ENCODE results near the gene LMCD1. TPM values are rescaled to one million over a fixed set of nuclear protein-coding genes. Genes with fewer than 3 reads are reported as not detected.
"Not testable (repeated sequence)": the region's sequence is repeated elsewhere in the genome, so short reads cannot be mapped to it uniquely, and the experiment has no call there.

Gene LMCD1
- total and polyA plus RNA-seq, 7 donors = 6.5 to 49.3 (median 16.2) TPM

DNA sequence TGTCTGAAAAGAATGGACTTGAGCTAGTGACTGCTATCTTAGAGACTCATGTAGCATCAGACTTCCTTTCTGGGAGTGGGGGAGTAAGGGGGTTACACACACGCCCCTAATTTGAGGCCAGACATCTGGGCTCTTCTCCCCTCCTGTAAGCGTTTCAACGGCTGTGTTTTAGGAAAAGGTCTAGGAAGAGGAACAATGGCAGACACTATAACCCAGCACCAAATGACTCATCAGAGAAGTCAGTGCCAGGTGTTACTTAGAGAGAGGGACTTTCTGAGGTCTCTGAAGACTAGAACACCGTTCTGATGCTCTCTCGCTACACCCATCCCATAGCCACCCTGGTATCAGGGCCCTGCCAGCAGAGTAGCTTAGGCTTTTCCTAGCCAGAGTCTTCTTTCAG, 77.5 kb downstream of the LMCD1 start:
- Histone ChIP-seq H3K4me3 (no peak overlapping the region), H3K4me1 (no peaks in the 10 kb centered on the region), H3K9me3 (no peaks in the 10 kb centered on the region), H3K27ac (no peak overlapping the region), H3K36me3 (no peaks in the 10 kb centered on the region), H3K27me3 (no peaks in the 10 kb centered on the region)
- DNase-seq = no peak
- TF ChIP-seq, protein P1, sequence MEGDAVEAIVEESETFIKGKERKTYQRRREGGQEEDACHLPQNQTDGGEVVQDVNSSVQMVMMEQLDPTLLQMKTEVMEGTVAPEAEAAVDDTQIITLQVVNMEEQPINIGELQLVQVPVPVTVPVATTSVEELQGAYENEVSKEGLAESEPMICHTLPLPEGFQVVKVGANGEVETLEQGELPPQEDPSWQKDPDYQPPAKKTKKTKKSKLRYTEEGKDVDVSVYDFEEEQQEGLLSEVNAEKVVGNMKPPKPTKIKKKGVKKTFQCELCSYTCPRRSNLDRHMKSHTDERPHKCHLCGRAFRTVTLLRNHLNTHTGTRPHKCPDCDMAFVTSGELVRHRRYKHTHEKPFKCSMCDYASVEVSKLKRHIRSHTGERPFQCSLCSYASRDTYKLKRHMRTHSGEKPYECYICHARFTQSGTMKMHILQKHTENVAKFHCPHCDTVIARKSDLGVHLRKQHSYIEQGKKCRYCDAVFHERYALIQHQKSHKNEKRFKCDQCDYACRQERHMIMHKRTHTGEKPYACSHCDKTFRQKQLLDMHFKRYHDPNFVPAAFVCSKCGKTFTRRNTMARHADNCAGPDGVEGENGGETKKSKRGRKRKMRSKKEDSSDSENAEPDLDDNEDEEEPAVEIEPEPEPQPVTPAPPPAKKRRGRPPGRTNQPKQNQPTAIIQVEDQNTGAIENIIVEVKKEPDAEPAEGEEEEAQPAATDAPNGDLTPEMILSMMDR (IDR thresholded peaks at IDR 0.05) = no peak
- no peak for TF ChIP-seq POLR2A (IDR thresholded peaks at IDR 0.05)
- TF ChIP-seq POLR2AphosphoS5 (IDR thresholded peaks at IDR 0.05) = no peak
- TF ChIP-seq EP300 (IDR thresholded peaks at IDR 0.05) = no peak
- intact Hi-C loops (cut with DNase I) = no loop called here
- 52 to 61% methylated on average over 5 of the region's 5 CpGs for WGBS, 2 donors

DNA sequence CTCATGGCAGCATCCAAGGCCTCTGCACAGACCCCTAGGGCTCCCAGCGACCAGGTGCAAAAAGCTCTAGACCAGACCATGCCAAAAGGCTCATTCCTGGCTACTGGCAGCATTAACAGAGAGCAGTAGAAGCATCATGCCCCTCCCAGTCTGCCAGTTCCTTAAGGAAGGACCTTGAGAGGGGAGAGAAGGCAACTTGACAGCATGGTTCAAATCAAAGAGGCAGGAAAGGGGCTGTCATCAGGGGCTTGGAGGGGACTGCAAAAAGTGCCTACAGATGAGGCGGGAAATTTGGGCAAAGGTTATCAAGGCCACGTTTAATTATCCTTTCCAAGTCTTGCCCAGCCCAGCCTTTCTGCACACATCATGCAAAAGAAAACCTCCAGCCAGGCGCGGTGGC, 78.3 kb downstream of the LMCD1 start:
- Histone ChIP-seq H3K4me1 (no peaks in the 10 kb centered on the region), H3K36me3 (no peaks in the 10 kb centered on the region), H3K27ac (no peak overlapping the region), H3K9me3 (no peaks in the 10 kb centered on the region), H3K27me3 (no peaks in the 10 kb centered on the region), H3K4me3 (no peak overlapping the region)
- no peak for DNase-seq
- WGBS, 2 donors = 78 to 89% methylated on average over 5 of the region's 5 CpGs
- intact Hi-C loops (cut with DNase I) = no loop called here
- TF ChIP-seq EP300 (IDR thresholded peaks at IDR 0.05) (no peak), POLR2AphosphoS5 (IDR thresholded peaks at IDR 0.05) (no peak), POLR2A (IDR thresholded peaks at IDR 0.05) (no peak)
- TF ChIP-seq, protein P1 (IDR thresholded peaks at IDR 0.05) = no peak

DNA sequence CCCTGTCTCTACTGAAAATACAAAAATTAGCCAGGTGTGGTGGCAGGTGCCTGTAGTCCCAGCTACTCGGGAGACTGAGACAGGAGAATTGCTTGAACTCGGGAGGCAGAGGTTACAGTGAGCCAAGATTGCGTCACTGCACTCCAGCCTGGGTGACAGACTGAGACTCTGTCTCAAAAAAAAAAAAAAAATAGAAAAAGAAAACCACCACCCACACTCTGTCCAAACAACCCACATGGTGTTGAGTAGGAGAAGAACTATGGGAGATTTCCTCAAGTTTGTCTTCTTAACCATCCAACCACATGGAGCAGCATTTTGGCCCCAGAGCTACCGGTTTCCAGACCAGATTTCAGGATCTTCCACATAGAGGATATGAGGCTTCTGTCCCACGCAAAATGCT, 78.8 kb downstream of the LMCD1 start:
- H3K27me3 ChIP-seq; H3K27ac ChIP-seq; intact Hi-C loops (cut with DNase I); DNase-seq; H3K36me3 ChIP-seq; H3K4me3 ChIP-seq; H3K9me3 ChIP-seq; H3K4me1 ChIP-seq: not testable (repeated sequence)
- 78 to 92% methylated on average over 5 of the region's 5 CpGs for WGBS, 2 donors

DNA sequence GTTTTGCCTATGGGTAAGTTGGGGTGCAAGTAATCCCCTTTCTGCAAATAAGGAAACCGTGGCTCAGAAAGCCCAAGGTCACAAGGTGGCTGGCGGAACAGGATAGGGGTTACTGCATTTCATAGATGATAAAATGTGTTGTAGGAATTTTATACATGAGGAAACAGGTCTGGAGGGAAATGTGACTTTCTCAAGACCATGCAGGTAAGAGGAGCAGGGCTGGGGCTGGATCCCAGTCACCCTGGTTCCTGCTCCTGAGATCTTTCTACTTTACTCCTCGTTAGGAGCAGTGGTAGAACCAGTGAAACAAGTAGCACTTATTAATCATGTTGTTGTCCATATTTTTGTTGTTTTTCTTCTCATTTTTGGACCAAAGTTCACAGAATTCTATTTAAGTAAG, 79.8 kb downstream of the LMCD1 start:
- H3K4me1 ChIP-seq = no peaks in the 10 kb centered on the region
- H3K27ac ChIP-seq = no peak overlapping the region
- no peaks in the 10 kb centered on the region for H3K27me3 ChIP-seq
- H3K36me3 ChIP-seq = no peaks in the 10 kb centered on the region
- intact Hi-C loops (cut with DNase I) = no loop called here
- WGBS, 2 donors = 83 to 91% methylated on average over 3 of the region's 3 CpGs
- peaks cover 0 to 1% (median 0%) of the 10 kb centered on the region in 4 donors for H3K9me3 ChIP-seq
- no peak overlapping the region for H3K4me3 ChIP-seq
- TF ChIP-seq, protein P1 (IDR thresholded peaks at IDR 0.05) = no peak
- TF ChIP-seq POLR2A (IDR thresholded peaks at IDR 0.05) (no peak), EP300 (IDR thresholded peaks at IDR 0.05) (no peak), POLR2AphosphoS5 (IDR thresholded peaks at IDR 0.05) (no peak)
- no peak for DNase-seq

DNA sequence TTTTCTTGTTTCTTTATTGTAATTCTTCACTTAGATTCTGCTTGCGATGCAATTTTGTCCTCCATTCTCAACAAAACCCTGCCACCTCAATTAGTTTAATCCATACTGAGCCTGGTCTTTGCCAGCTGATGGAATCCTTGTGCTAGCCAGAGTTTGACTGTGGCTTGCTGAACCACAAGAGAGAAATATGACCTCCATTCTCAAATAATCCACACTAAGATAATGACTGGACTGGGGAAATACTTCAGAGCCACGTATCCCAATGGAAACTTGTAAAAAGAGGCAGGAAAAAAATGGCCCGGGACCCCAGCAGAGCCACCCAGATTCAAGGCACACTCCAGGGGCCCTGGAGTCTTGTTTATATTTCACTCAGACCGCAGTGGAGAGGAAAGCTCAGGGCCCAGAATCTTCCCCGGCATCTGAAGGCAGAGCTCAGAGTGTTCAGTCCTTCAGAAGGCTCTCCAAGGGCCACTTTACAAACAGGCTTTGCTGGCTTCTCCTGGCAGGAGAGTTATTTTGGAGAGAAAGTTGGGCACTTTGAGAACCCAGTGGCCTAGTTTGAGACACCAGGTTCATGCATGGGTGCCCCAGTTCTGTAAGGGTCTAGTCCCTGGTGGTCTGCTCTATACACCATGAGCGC, 80.3 kb downstream of the LMCD1 start:
- Histone ChIP-seq H3K27me3 (no peaks in the 10 kb centered on the region), H3K27ac (no peak overlapping the region), H3K9me3 (peaks cover 0 to 3% (median 0%) of the 10 kb centered on the region in 4 donors), H3K4me1 (no peaks in the 10 kb centered on the region), H3K4me3 (no peak overlapping the region), H3K36me3 (no peaks in the 10 kb centered on the region)
- WGBS, 2 donors = 88 to 92% methylated on average over 6 of the region's 6 CpGs
- intact Hi-C loops (cut with DNase I) = no loop called here
- DNase-seq = no peak
- TF ChIP-seq, protein P1 (IDR thresholded peaks at IDR 0.05) = no peak
- no peak for TF ChIP-seq POLR2A (IDR thresholded peaks at IDR 0.05)
- no peak for TF ChIP-seq EP300 (IDR thresholded peaks at IDR 0.05)
- no peak for TF ChIP-seq POLR2AphosphoS5 (IDR thresholded peaks at IDR 0.05)

Data from sigmoid colon (tissue), 7 donors.